ENCODE results near the gene PAWR.
"Not testable (repeated sequence)": the region's sequence is repeated elsewhere in the genome, so short reads cannot be mapped to it uniquely, and the experiment has no call there.

PAWR gene

GRCh38 chr12:79644274-79645234 lies 46.2 kb downstream of the PAWR start:
- no peak for DNase-seq

- no peak for DNase-seq
Observed at GRCh38 chr12:79643821-79644220, 46.9 kb downstream of the PAWR start.

DNA sequence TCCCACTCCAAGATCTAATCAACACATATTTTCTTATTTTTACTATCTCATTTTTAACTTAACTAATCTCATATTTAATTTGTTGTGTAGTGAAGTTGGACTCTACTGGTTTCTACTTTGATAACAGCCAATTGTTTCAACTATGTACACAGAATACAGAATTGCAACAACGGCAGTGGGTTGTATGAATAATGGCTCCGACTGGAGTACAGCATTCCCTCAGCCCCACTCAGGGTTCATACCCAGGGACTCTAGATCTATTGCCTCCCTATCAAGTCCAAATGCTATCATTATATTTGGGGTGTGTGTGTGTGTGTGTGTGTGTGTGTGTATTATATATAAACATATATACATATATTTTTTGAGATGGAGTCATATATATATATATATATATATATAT lies 52.3 kb downstream of the PAWR start:
- DNase-seq = no peak

GRCh38 chr12:79637093-79637492 lies 53.7 kb downstream of the PAWR start:
- no peak for DNase-seq

DNA sequence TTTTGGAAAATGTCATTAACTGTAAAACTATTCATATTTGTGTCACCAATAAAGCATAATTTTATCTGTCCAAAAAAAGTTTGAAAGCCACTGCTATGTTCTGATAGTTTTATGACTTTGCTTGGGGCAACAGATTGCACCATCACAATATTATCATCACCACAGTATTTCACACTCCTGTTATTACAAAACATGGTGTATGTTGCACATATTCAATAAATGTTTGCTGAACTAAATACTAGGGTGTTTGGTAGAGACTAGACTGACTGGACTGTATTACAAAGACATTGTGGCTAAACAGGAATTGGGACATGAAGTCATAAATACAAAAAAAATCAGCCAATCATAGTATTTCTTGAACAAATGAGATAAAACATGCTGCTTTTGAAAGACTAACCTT lies 55.1 kb downstream of the PAWR start:
- DNase-seq = no peak

- no peak for DNase-seq
Observed at GRCh38 chr12:79634957-79635471, 55.8 kb downstream of the PAWR start.

DNA sequence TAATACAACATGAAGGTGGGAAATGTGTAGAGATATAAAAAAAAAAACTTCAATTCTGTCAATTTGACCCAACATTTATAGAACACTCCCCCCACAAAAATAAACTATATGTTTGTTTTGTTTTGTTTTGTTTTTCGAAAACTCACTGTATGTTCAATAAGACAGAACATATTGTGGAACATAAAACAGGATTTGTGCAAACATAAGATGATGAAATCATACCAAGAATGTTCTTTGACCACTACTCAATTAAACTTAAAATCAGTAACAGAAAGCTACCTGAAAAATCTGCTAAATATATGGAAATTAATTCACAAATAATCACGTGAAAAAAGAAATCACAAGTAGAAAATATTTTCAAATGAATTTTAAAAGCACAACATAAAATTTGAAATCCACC lies 61.2 kb downstream of the PAWR start:
- no peak for DNase-seq

GRCh38 chr12:79626735-79627134 lies 64.0 kb downstream of the PAWR start:
- DNase-seq = not testable (repeated sequence)

- no peak for DNase-seq
Observed at GRCh38 chr12:79624378-79624777, 66.4 kb downstream of the PAWR start.

- DNase-seq = no peak
Observed at GRCh38 chr12:79619872-79620562, 70.7 kb downstream of the PAWR start.

DNA sequence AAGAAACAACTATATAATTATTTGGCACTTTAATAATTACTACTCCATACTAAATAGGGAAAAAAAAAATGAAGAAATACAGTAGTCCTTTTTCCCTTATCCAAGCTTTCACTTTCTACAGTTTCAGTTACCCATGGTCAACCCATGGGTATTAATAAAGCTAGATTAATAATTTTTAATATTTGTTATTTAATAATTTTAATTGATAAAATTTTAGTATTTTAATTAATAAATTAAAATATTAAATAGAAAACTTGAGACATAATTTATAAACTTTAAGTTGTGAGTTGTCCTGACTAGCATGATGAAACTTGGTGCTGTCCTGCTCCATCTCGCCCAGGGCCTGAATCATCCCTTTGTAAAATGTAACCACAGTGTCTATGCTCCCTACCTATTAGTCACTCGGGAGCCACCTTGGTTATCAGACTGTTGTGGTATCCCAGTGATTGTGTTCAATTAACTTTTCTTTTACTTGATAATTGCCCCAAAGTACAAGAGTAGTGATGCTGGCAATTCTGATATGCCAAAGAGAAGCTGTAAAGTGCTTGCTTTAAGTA lies 71.8 kb downstream of the PAWR start:
- DNase-seq = no peak

DNA sequence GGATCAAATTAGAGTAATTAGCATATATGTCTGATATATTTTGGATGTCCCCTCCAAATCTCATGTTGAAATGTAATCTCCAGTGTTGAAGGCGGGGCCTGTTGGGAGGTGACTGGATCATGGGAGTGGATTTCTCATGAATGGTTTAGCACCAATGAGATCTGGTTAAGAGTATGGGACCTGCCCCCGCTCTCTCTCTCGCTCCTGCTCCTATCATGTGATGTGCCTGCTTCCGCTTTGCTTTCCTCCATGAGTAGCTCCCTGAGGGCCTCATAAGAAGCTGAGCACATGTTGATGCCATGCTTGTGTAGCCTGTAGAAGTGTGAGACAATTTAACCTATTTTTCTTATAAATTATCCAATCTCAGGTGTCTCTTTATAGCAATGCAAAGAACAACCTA lies 73.1 kb downstream of the PAWR start:
- DNase-seq = no peak

DNA sequence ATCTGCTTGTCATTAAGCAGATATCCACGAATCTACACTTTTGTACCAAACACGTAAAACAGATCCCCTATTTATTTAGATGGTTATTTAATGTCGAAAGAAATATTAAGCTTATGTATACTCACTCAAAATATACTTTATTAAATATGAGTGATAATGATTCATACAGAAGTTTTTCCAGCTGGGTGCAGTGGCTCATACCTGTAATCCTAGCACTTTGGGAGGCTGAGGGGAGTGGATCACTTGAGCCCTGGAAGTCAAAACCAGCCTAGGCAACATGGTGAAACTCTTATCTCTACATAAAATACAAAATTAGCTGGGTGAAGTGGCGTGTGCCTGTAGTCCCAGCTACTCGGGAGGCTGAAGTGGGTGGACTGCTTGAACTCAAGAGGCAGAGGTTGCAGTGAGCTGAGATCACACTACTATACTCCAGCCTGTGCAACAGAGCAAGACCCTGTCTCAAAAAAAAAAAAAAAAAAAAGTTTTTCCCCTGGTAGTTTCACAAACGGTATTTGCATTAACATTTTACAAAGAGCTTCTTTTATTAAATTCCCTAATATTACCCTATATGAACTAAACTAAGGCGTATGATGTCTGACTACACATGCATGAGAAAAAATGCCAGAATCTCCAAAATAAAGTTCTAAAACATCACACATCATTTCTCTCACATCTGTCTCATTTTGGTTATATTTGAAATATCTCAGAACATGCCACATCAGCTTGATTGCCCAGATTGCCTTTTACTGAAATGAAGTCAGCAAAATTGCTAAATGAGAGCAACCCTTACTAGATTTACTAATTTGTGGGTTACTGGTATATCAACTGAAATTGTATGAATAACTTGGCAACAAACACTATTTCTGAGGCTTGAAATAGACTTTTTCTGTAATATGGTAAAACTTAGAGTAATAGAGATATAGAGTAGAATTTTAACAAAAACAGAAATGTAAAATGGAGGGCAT lies 74.9 kb downstream of the PAWR start:
- DNase-seq = no peak

- DNase-seq = no peak
Observed at GRCh38 chr12:79614730-79615129, 76.0 kb downstream of the PAWR start.

- DNase-seq = no peak
Observed at GRCh38 chr12:79601908-79602307, 88.9 kb downstream of the PAWR start.

GRCh38 chr12:79597910-79598309 lies 92.9 kb downstream of the PAWR start:
- no peak for DNase-seq

GRCh38 chr12:79596719-79597350 lies 93.9 kb downstream of the PAWR start:
- no peak for DNase-seq

DNA sequence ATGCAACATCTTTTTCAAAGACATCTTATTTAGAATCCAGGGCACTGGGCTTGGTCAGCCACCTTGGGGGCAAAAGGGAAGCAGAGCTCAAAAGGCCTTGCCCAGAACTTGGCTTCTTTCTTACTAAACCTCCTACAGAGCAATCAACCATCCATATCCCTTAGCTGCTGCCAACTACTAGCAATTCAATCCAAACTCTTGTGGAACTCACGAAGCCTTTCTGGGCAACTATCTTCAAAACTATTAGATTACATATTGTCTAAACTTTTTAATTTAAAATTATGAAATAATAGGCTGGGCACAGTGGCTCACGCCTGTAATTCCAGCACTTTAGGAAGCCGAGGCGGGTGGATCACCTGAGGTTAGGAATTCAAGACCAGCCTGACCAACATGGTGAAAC lies 95.5 kb downstream of the PAWR start:
- DNase-seq = no peak

DNA sequence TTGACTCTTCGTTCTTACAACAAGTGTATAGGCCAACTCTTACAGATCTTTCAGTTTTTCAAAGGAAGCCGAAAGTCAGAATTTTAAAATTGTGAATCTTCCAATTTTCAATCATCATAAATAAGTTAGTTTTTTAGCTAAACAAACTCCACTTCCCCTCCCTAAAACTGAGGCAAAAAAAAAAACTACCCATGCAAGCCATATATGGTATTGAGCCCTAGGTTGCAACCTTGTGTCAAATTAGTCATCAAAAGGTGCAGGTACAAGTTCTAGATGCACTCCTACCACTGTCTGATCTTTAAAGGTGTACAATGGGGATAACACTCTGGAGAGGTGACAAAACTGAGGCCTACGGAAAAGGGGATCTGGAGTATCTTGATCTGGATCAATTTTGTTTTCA lies 97.9 kb downstream of the PAWR start:
- DNase-seq = no peak

GRCh38 chr12:79591988-79592387 lies 98.8 kb downstream of the PAWR start:
- no peak for DNase-seq

- no peak for DNase-seq
Observed at GRCh38 chr12:79590751-79591150, 100.0 kb downstream of the PAWR start.

- no peak for DNase-seq
Observed at GRCh38 chr12:79587368-79587767, 103.4 kb downstream of the PAWR start.

Measured in SHP77 (cell line).